HCT116 (cell line): ENCODE results near the gene CEACAM1. TPM values are rescaled to one million over a fixed set of nuclear protein-coding genes. Genes with fewer than 3 reads are reported as not detected.

Experiments used
- ATAC-seq: fragments of 200-7000 bp; cut with Tn5 transposase; 2 replicates; pipeline ENCODE4 v1.9.1; 2020; ENCODE audit warnings: mild to moderate bottlenecking, moderate library complexity
- BruUV-seq: library from RNA; stranded (reverse); fragments of 400-500 nt; replicated peaks from 2 replicates; lab custom pipeline; 2021; lab: Mats Ljungman, UMichigan
- CTCF ChIA-PET: fragments of 300-600 bp; sonication (Branson Sonifier 250); formaldehyde crosslinking; loops from one replicate; lab custom pipeline; 2021; ENCODE audit warnings: antibody characterized with exemption; lab: Charles Lee
- POLR2A ChIA-PET: fragments of 300-600, 350-600 bp; sonication (Branson Sonifier 250); formaldehyde crosslinking; loops from one replicate; lab custom pipeline; 2021; ENCODE audit warnings: antibody characterized with exemption; lab: Charles Lee
- RAD21 ChIA-PET, 2 experiments: fragments of 300-600 bp; sonication (Branson Sonifier 250); formaldehyde crosslinking; loops; one replicate each; lab custom pipeline; 2023; ENCODE audit warnings: low total read pairs in 2 of 2; ENCODE audit not compliant: uncharacterized antibody in 2 of 2, unreplicated experiment in 2 of 2, low non-redundant PET in 1 of 2; lab: Charles Lee
- DNase-seq: peaks from one replicate; pipeline ENCODE4 v3.0.0-alpha.2; 2010; ENCODE audit warnings: low read depth, low spot score
- H2AFZ ChIP-seq: fragments of 200-600 bp; shearing (Covaris generic), sonication (generic); 2 replicates; pipeline ENCODE4 v1.6.1; 2017; ENCODE audit warnings: low read depth, mixed run types, mixed read lengths, antibody characterized with exemption, low read length; ENCODE audit not compliant: poor library complexity, severe bottlenecking
- H3K27ac ChIP-seq: 2 replicates; pipeline ENCODE4 v1.5.1; 2012; ENCODE audit warnings: low read depth, low read length
- H3K27me3 ChIP-seq: fragments of 200-600 bp; sonication (generic); 2 replicates; pipeline ENCODE4 v1.6.1; 2016; ENCODE audit warnings: mixed run types, low read length, mixed read lengths; ENCODE audit not compliant: insufficient read depth
- H3K36me3 ChIP-seq, 2 experiments: fragments of 200-500 bp in 1 of 2; fragments of 200-600 bp in 1 of 2; sonication (Bioruptor generic) in 1 of 2; sonication (generic) in 1 of 2; 2 replicates each; pipeline versions ENCODE4 v1.5.1 to v1.6.1; 2014 to 2016; ENCODE audit warnings: low read length in 2 of 2, inconsistent platforms in 1 of 2, mixed read lengths in 1 of 2, mixed run types in 1 of 2; ENCODE audit not compliant: insufficient read depth in 2 of 2, control insufficient read depth in 1 of 2
- H3K4me1 ChIP-seq, 2 experiments: fragments of 200-600 bp in 1 of 2; sonication (generic) in 1 of 2; 2 replicates each; pipeline versions ENCODE4 v1.5.1 to v1.6.1; 2012 to 2017; ENCODE audit warnings: low read length in 2 of 2, inconsistent platforms in 1 of 2, mild to moderate bottlenecking in 1 of 2, mixed read lengths in 1 of 2, mixed run types in 1 of 2, moderate library complexity in 1 of 2; ENCODE audit not compliant: insufficient read depth in 2 of 2, control insufficient read depth in 1 of 2
- H3K4me2 ChIP-seq: fragments of 200-600 bp; sonication (generic); 2 replicates; pipeline ENCODE4 v1.6.1; 2017; ENCODE audit warnings: mixed run types, low read length, mixed read lengths
- H3K4me3 ChIP-seq, 2 experiments: fragments of 200-600 bp in 1 of 2; sonication (generic) in 1 of 2; replicated peaks in 1 of 2; 2 replicates each; pipeline ENCODE4 v1.5.1; 2011 to 2016; ENCODE audit warnings: low read length in 2 of 2, control low read depth in 1 of 2, low read depth in 1 of 2, mild to moderate bottlenecking in 1 of 2, mixed read lengths in 1 of 2, mixed run types in 1 of 2
- H3K79me2 ChIP-seq: fragments of 200-600 bp; sonication (generic); 2 replicates; pipeline ENCODE4 v1.6.1; 2017; ENCODE audit warnings: mild to moderate bottlenecking, mixed run types, low read length, moderate library complexity, mixed read lengths; ENCODE audit not compliant: insufficient read depth
- H3K9ac ChIP-seq: fragments of 200-600 bp; sonication (generic); 2 replicates; pipeline ENCODE4 v1.6.1; 2016; ENCODE audit warnings: low read length, mixed read lengths
- H3K9me2 ChIP-seq: fragments of 200-600 bp; sonication (generic), shearing (Covaris generic); 2 replicates; pipeline ENCODE4 v1.6.1; 2017; ENCODE audit warnings: mixed run types, mild to moderate bottlenecking, moderate library complexity; ENCODE audit not compliant: insufficient read depth
- H3K9me3 ChIP-seq, 2 experiments: fragments of 200-500 bp in 1 of 2; fragments of 200-600 bp in 1 of 2; sonication (Bioruptor generic) in 1 of 2; sonication (generic) in 1 of 2; 2 replicates each; pipeline ENCODE4 v1.6.1; 2014 to 2017; ENCODE audit warnings: low read length in 2 of 2, mixed read lengths in 2 of 2, inconsistent platforms in 1 of 2, low read depth in 1 of 2, mild to moderate bottlenecking in 1 of 2, mixed run types in 1 of 2, moderate library complexity in 1 of 2; ENCODE audit not compliant: control insufficient read depth in 1 of 2, insufficient read depth in 1 of 2
- H4K20me1 ChIP-seq: fragments of 200-600 bp; sonication (generic), shearing (Covaris generic); 2 replicates; pipeline ENCODE4 v1.6.1; 2017; ENCODE audit warnings: mixed run types, mild to moderate bottlenecking, moderate library complexity; ENCODE audit not compliant: insufficient read depth
- CBX3 ChIP-seq: IDR thresholded peaks from 2 replicates; pipeline ENCODE4 v1.6.1; 2012; ENCODE audit warnings: low read depth
- CEBPB ChIP-seq: IDR thresholded peaks from 2 replicates; pipeline ENCODE4 v1.6.1; 2012; ENCODE audit warnings: low read depth
- EZH2phosphoT487 ChIP-seq: fragments of 200-600 bp; IDR thresholded peaks from 2 replicates; pipeline ENCODE4 v1.6.1; 2018; ENCODE audit warnings: antibody characterized with exemption, borderline replicate concordance
- FOSL1 ChIP-seq: IDR thresholded peaks from 2 replicates; pipeline ENCODE4 v1.6.1; 2012; ENCODE audit warnings: low read depth
- REST ChIP-seq: IDR thresholded peaks from 2 replicates; pipeline ENCODE4 v1.6.1; 2012; ENCODE audit warnings: low read depth
- SP1 ChIP-seq: IDR thresholded peaks from 2 replicates; pipeline ENCODE4 v1.6.1; 2012; ENCODE audit warnings: low read depth
- YY1 ChIP-seq: IDR thresholded peaks from 2 replicates; pipeline ENCODE4 v1.6.1; 2011; ENCODE audit warnings: low read length, low read depth, moderate library complexity, mild to moderate bottlenecking; ENCODE audit not compliant: insufficient replicate concordance; ENCODE audit errors: extremely low read depth
- ZFX ChIP-seq: fragments of 450-650 bp; IDR thresholded peaks from 2 replicates; pipeline ENCODE4 v1.6.1; 2017
- intact Hi-C: fragments of 100-400 bp; cut with micrococcal nuclease; formaldehyde crosslinking; loops from 2 replicates; pipeline ENCODE4 v1.10.0; 2022
- total RNA-seq: library from RNA; stranded (reverse); gene quantifications from one replicate; pipeline ENCODE4 v1.2.1, GENCODE V29; 2021; ENCODE audit not compliant: unreplicated experiment

Gene CEACAM1
- total RNA-seq, 1 experiment from 2014 or later, result 1.2 TPM

DNA sequence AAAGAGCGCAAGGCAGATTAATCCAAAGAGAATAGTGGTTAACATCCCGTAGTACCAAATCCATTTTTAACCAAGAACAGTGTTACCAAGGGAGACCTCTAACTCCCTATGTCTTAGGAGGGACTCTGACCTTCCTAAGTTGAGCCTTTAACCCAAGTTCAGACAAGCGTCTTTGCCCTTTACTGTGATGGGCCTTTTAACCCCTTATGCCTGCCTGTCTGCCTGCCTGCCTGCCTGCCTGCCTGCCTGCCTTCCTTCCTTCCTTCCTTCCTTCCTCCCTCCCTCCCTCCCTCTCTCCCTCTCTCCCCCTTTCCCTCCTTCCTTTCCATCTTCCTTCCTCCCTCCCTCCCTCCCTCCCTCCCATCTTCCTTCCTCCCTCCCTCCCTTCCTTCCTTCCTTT is 32.6 kb downstream of the CEACAM1 start:
- Histone ChIP-seq H3K9me2 (no peaks in the 10 kb centered on the region), H3K9ac (no peak overlapping the region), H3K36me3 (no peaks in the 10 kb centered on the region), H4K20me1 (no peaks in the 10 kb centered on the region), H2AFZ (no peak overlapping the region), H3K9me3 (no peaks in the 10 kb centered on the region), H3K4me3 (no peak overlapping the region), H3K79me2 (no peaks in the 10 kb centered on the region), H3K4me1 (peaks cover 9 to 13% of the 10 kb centered on the region in 2 experiments; a peak in 3 of 4 replicates), H3K27me3 (no peaks in the 10 kb centered on the region), H3K4me2 (no peak overlapping the region), H3K27ac (no peak overlapping the region)
- no TSS peak for BruUV-seq
- no peak for ATAC-seq
- RAD21 ChIA-PET, result no interaction called here
- POLR2A ChIA-PET, result no interaction called here
- CTCF ChIA-PET, result no interaction called here
- TF ChIP-seq CEBPB (no peak), ZFX (no peak), CBX3 (no peak), FOSL1 (no peak), SP1 (no peak), REST (no peak), EZH2phosphoT487 (no peak), YY1 (no peak)
- intact Hi-C loops, result no loop called here
- no peak for DNase-seq
